ENCODE measurements around the gene GSK3B.

Gene GSK3B

GRCh38 chr3:119826711-119827608, 267.3 kb downstream of the GSK3B start:
- no peak for DNase-seq (ENCODE audit: low read depth in 1 of 2, low spot score in 1 of 2)

GRCh38 chr3:119825820-119826219, 268.4 kb downstream of the GSK3B start:
- DNase-seq (ENCODE audit: low read depth in 1 of 2, low spot score in 1 of 2): no peak

DNA sequence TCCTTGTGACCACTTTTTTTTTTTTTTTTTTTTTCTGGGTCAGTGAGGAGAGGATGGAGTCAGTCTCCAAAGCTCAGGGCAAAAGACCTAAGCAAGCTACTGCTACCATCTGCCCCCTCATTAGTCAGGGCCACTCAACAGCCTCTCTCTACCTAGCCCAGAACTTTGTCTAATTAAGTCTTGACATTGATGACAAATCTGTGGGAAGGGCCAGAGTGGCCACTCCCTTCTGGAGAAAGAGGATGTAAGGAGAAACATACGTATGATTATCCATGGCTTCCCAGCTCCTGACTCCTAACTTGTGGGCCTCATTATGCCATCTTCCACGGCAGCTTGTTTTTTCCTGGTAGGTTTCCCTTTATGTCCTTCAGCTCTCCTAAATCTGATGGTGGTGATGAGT, 274.4 kb downstream of the GSK3B start:
- no peak for DNase-seq (ENCODE audit: low read depth in 1 of 2, low spot score in 1 of 2)

- DNase-seq (ENCODE audit: low read depth in 1 of 2, low spot score in 1 of 2): no peak
Observed at GRCh38 chr3:119818937-119819336, 275.3 kb downstream of the GSK3B start.

DNA sequence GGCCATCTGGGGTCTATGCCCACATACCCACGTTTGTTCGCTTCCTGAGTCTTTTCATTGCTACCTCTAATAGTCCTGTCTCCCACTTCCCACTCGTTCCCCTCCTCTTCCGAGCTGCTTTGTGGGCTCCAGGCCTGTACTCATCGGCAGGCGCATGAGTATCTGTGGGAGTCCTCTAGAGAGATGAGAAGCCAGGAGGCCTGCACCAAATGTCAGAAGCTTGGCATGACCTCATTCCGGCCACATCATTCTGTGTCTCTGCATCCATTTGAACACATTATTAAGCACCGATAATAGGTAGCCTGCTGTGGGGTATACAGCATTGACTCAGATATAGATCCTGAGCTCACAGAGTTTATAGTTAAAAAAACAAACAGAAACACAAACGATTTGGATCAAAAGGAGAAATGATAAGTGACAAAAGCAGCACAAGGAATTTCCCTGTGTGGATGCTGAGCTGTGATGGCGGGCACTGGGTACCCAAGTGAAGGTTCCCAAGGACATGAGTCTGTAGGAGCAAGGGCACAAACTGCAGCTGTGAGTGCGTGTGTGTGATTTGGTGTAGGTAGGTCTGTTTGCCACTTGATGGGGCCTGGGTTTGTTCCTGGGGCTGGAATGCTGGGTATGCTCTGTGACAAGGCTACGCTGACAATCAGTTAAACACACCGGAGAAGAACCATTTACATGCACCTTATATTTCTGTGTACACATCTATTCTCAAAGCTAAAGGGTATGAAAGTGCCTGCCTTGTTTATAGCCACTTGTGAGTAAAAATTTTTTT, 276.5 kb downstream of the GSK3B start:
- no peak for DNase-seq (ENCODE audit: low read depth in 1 of 2, low spot score in 1 of 2)

DNA sequence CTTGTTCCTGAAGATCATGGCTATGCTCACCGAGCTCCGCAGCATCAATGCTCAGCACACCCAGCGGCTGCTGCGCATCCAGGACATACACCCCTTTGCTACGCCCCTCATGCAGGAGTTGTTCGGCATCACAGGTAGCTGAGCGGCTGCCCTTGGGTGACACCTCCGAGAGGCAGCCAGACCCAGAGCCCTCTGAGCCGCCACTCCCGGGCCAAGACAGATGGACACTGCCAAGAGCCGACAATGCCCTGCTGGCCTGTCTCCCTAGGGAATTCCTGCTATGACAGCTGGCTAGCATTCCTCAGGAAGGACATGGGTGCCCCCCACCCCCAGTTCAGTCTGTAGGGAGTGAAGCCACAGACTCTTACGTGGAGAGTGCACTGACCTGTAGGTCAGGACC, 277.2 kb downstream of the GSK3B start:
- DNase-seq (ENCODE audit: low read depth in 1 of 2, low spot score in 1 of 2): no peak

GRCh38 chr3:119815716-119816115, 278.5 kb downstream of the GSK3B start:
- DNase-seq (ENCODE audit: low read depth in 1 of 2, low spot score in 1 of 2): no peak

GRCh38 chr3:119812491-119813058, 281.7 kb downstream of the GSK3B start:
- no peak for DNase-seq (ENCODE audit: low read depth in 1 of 2, low spot score in 1 of 2)

DNA sequence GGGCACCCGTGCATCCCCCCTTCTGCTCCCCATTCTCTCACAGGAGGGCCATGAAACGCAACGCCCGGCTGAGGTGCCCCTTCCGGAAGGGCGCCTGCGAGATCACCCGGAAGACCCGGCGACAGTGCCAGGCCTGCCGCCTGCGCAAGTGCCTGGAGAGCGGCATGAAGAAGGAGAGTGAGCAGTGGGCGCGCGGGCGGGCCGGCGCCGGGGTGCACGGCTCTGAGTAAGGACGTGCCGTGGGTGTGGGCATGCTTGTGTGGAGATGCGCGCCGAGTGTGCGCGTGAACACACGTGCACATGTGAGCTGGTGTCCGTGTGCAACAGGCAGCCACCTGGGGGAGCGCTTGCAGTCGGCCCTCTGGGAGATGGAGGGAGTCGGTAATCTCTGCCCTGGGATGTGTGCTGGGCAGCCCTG, 284.2 kb downstream of the GSK3B start:
- peak; percentile 17 to 49 for DNase-seq (ENCODE audit: low read depth in 1 of 2, low spot score in 1 of 2)

DNA sequence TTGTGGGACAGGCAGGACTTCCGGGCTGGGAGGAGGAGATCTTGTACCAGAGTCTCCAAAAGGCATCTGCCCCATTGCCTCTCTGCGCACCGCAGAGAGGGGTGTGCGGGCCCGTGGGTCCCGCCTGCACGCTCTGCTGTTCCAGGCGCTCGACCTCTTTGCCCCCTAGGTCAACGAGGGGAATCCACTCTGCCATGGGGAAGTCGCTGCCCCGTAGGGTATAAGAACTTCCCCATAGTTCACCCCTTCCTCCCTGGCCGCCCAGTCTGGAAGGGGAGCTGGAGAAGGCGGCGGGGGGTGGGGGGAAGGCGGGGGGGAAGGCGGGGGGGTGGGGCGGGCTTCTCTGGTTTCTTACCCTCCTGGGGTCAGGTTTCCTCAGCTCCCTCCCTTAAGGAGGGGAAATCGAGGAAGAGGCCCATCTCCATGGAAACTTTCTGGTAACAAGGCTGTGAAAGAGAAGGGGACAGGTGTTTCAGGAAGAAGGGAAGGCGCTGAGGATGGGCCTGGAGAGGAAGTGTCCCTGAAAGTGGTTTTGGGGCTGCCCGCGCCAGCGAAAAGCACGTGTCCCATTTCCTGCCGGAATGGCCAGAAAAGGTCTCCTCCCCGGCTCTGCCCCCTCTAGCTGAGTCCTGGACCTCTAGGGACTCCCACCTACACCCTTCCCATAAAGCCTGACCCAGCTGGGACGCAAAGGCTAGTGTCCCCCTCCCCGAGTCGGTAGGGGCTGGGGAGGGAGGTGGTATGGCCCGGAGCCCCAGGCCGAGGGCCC, 284.8 kb downstream of the GSK3B start:
- DNase-seq (ENCODE audit: low read depth in 1 of 2, low spot score in 1 of 2): no peak

DNA sequence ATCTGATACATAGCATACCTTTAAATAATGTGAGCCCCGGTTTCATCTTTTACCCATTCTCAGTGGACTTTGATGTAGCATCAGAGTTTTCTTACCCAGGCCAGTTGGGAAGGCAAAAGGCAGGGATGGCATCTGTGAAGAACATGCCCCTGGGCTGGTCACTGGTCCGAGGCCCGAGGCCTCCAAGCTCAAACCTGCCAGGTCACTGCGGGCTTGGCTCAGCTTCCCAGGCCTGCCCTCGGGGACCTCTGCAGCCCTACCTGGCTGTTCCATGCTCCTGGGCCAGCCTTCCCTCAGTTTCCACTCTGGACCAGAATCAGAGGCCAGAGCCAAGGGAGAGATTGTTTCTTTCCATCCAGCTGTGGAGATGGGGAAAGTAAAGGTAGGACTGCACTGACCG, 285.4 kb downstream of the GSK3B start:
- no peak for DNase-seq (ENCODE audit: low read depth in 1 of 2, low spot score in 1 of 2)

GRCh38 chr3:119808244-119808643, 286.0 kb downstream of the GSK3B start:
- no peak for DNase-seq (ENCODE audit: low read depth in 1 of 2, low spot score in 1 of 2)

DNA sequence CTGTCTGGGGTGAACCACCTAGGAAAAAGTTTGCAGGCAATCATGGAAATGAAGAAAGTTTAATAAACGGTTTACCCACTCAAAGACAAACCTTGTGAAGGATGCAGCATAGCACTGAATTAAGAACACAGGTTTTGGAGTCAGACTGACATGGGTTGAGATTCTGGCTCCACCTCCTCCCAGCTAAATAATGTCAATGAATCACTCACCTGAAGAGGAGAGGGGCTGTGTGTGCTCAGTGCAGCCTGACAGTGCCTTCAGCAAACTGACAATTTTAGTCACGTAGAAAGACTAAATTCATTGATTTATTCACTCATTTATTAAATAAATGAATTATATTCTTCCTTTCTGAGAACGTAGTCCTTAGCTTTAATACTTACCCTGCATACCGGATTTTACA, 293.4 kb downstream of the GSK3B start:
- no peak for DNase-seq (ENCODE audit: low read depth in 1 of 2, low spot score in 1 of 2)

GRCh38 chr3:119796785-119797184, 297.5 kb downstream of the GSK3B start:
- no peak for DNase-seq (ENCODE audit: low read depth in 1 of 2, low spot score in 1 of 2)

GRCh38 chr3:119796368-119796767, 297.9 kb downstream of the GSK3B start:
- no peak for DNase-seq (ENCODE audit: low read depth in 1 of 2, low spot score in 1 of 2)

DNA sequence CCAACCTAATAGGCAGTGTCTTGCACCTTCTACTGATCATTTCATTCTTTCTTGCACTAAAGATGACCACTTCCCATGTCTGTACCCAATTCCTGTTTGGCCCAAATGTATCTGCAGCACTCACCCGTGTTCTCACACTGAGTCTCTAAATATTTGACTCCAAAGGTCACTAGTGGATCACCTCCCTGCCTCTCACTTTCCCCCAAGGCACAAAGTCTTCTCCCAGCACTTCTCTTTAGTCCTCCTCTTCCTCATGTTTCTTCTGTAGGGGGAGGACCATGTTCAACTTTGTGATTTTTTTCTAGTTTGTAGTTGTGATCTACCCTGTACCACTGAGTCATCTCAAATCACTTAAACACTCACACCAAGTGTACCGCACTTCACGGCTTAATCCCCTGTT, 298.4 kb downstream of the GSK3B start:
- DNase-seq (ENCODE audit: low read depth in 1 of 2, low spot score in 1 of 2): no peak

DNA sequence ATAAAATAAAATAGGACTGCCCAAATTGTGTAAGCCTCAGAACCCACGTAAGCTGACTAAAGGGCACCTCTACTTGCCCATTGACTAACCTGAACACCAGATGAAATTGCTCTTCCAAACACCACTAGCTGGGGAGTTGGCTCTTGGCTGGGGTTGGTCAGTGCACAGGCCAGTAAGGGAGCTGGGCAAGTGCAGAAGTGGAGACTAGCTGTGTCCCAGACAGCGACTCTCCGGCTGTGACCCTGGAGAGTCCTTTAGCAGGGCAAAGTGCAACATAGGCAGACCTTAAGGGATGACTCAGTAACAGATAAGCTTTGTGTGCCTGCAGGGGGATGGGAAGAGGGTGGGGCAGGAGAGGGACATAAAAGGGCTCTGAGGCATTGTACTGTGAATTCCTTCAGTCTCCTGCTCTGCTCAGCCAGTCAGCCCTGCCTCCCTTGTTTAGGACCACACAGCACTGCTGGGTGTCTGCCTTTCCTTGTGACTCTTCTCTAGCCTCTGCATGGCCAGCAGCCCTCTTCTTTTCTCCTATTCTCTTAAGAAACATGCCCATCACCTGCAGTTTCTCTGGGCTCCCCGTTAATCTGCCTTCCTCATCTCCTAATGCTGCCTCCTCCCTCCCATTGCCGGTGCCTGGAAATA, 299.2 kb downstream of the GSK3B start:
- DNase-seq (ENCODE audit: low read depth in 1 of 2, low spot score in 1 of 2): no peak

DNA sequence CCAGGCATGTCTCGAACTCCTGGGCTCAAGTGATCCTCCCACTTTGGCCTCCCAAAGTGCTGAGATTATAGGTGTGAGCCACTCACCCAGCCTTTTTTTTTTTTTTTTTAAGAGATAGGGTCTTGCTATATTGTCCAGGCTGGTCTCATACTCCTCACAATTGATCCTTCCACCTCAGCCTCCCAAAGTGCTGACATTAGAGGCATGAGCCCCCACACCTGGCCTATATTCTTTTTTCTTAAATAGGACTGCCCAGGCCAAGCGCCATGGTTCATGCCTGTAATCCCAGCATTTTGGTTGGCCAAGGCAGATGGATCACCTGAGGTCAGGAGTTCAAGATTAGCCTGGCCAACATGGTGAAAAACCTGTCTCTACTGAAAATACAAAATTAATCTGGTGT, 299.8 kb downstream of the GSK3B start:
- DNase-seq (ENCODE audit: low read depth in 1 of 2, low spot score in 1 of 2): no peak

GRCh38 chr3:119792270-119792669, 302.0 kb downstream of the GSK3B start:
- DNase-seq (ENCODE audit: low read depth in 1 of 2, low spot score in 1 of 2): no peak

GRCh38 chr3:119790369-119790768, 303.9 kb downstream of the GSK3B start:
- DNase-seq (ENCODE audit: low read depth in 1 of 2, low spot score in 1 of 2): no peak

DNA sequence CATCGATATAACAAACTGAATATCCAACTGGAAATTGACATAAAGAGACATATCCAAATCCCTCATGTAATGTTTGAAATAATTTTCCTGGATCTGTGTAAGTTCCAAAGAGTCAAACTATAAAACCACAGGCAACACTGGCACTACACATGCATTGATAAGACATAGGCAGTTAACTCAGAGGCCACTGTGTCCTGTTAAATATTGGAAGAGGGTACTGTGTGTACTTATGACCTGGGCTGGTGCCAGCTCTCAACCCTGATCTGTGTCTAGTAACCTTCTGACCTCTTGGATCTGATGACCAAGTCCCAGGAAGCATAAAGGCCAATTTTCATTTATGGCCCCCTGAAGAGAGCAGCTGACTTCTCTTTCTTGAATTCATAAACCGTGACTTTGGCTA, 307.8 kb downstream of the GSK3B start:
- DNase-seq (ENCODE audit: low read depth in 1 of 2, low spot score in 1 of 2): no peak

All from activated T-helper 1 cell treated with anti-CD3 and anti-CD28 coated beads, Interleukin-2, amount 50 U/mL, for 16 hours (primary cell).